Chondrocyte (in vitro differentiated cells): ENCODE measurements around the gene ZSCAN31. TPM values are rescaled to one million over a fixed set of nuclear protein-coding genes. Genes with fewer than 3 reads are reported as not detected.

Experiments
- DNase-seq: peaks from one replicate; pipeline ENCODE4 v3.0.0; 2021; ENCODE audit warnings: mixed read lengths, low spot score
- H3K27ac Mint-ChIP-seq: one replicate; pipeline ENCODE4 v1.8.0; 2021; ENCODE audit warnings: mild to moderate bottlenecking, moderate library complexity, mixed read lengths; ENCODE audit not compliant: unreplicated experiment
- H3K27me3 Mint-ChIP-seq: 2 replicates; pipeline ENCODE4 v1.8.0; 2021; ENCODE audit warnings: low read depth, mixed read lengths
- H3K36me3 Mint-ChIP-seq: 2 replicates; pipeline ENCODE4 v1.8.0; 2021; ENCODE audit warnings: low read depth, mixed read lengths
- H3K4me1 Mint-ChIP-seq: 2 replicates; pipeline ENCODE4 v1.8.0; 2021; ENCODE audit warnings: low read depth, mild to moderate bottlenecking, mixed read lengths
- H3K4me3 Mint-ChIP-seq: one replicate; pipeline ENCODE4 v1.8.0; 2021; ENCODE audit warnings: mild to moderate bottlenecking, moderate library complexity, mixed read lengths; ENCODE audit not compliant: unreplicated experiment
- H3K9me3 Mint-ChIP-seq: 2 replicates; pipeline ENCODE4 v1.8.0; 2021; ENCODE audit warnings: low read depth, mixed read lengths
- total RNA-seq: library from RNA; stranded (reverse); gene quantifications from 3 replicates; pipeline ENCODE4 v1.2.1, GENCODE V29; 2021
- TF ChIP-seq, protein P1 (sequence below): fragments of 200-600 bp; sonication (generic); IDR thresholded peaks from 2 replicates; pipeline ENCODE4 v1.5.0; 2021; ENCODE audit warnings: antibody characterized with exemption, mild to moderate bottlenecking, moderate library complexity

The ZSCAN31 gene
- total RNA-seq, 1 donor from 2014 or later = 2.6 TPM

DNA sequence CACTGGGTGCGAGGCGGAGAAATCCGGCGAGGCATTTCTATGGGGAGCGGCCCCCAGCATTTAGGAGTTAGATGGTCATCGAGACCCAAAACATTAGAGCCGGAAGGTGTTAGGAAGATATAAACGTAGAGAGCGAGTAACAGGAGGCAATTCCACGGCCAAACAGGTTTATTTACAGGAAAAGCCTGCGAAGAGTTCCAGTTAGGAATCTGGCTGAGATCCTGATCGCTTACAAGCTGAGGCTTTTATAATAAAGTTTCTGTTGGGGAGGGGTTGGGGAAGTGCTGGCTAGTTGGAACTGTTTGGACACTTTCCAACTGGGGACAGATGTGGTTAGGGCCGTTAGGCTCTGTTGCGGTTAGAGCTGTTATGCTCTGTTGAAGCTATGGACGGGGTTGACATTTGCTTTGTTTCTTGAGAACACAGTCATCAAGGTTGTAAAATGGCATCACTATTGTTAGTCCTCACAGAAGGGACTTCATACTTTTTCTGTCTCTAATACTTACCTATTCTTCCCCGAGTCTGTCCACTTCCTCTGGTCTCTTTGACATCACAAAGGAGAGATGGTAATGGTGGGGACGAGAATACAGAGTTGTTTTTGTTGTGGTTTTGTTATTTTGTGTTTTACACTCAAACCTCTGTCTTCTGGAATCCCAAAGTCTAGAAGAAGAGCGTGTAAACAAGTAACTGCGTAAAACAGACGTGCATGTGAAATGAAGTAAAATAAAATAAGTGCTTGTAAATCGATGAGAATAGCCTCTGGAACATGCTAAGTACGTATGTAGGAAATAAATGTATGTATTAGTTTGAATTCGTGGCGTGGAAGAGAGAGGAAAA is 554 bp upstream of the ZSCAN31 start:
- Mint-ChIP-seq H3K4me1 (peaks cover 3% of the 10 kb centered on the region), H3K36me3 (no peaks in the 10 kb centered on the region), H3K27me3 (no peaks in the 10 kb centered on the region), H3K4me3 (no peak overlapping the region), H3K27ac (no peak overlapping the region), H3K9me3 (peaks cover 4% of the 10 kb centered on the region)
- TF ChIP-seq, protein P1, sequence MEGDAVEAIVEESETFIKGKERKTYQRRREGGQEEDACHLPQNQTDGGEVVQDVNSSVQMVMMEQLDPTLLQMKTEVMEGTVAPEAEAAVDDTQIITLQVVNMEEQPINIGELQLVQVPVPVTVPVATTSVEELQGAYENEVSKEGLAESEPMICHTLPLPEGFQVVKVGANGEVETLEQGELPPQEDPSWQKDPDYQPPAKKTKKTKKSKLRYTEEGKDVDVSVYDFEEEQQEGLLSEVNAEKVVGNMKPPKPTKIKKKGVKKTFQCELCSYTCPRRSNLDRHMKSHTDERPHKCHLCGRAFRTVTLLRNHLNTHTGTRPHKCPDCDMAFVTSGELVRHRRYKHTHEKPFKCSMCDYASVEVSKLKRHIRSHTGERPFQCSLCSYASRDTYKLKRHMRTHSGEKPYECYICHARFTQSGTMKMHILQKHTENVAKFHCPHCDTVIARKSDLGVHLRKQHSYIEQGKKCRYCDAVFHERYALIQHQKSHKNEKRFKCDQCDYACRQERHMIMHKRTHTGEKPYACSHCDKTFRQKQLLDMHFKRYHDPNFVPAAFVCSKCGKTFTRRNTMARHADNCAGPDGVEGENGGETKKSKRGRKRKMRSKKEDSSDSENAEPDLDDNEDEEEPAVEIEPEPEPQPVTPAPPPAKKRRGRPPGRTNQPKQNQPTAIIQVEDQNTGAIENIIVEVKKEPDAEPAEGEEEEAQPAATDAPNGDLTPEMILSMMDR = no peak
- DNase-seq = no peak

DNA sequence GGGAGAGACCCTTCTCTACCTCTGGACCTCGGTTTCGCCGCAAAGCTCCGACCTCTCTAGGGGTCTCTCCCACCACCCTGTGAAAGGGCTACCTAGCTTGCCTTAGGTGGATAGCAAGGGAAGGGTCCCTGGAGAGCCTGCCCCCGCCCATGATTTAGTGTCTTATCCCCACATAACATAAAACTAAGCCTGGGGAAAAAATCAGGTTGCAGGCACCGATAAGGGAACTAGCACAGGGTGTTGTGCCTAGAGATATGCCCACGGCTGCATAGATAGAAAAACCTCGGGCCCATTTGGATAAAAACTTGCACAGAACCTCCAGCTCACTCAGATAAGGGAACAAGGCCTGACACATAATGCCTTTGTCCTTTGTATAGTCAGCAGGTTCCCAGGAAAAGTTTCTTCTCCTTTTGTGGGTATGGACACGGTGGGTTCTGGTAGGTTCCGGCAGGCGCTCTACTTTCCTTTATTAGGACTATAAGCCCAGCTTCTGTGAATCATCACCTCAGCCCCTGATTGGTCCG is 846 bp downstream of the ZSCAN31 start:
- Mint-ChIP-seq H3K36me3 (no peaks in the 10 kb centered on the region), H3K4me3 (no peak overlapping the region), H3K4me1 (peaks cover 3% of the 10 kb centered on the region), H3K27ac (no peak overlapping the region), H3K27me3 (no peaks in the 10 kb centered on the region), H3K9me3 (peaks cover under 1% of the 10 kb centered on the region)
- TF ChIP-seq, protein P1 = no peak
- no peak for DNase-seq

DNA sequence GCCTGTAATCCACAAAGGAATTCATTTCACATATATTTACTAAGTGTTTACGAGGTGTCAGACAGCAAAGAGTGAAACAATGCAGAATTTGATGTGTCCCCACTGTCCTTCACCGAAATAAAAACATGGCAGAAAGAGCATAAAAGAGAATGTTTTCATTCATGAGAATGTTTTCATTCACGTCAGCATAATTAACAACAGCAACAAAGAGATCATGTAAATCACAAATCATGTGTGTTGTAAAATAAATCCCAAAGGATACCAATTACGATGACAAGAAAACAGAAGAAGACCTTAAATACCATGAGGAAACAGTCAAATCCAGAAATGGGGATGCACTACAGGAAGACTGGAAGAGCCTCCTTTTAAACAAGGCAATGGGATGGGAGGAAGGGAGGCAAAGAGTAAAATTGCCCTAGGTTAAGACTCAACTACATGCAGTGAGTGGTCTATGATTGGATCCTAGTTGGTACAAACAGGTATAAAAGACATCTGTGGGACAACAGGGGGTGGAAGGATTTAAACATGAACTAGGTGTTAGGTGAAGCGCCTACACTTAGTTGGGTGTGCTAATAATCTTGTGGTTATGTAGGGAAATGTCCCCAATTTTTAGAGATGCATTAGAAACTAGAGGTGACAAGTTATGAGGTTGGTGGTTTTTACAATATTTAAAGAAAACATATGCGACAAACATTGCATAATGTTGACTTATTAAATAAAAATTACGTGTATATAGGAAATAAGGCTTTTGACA is 1.5 kb downstream of the ZSCAN31 start:
- Mint-ChIP-seq H3K9me3 (no peaks in the 10 kb centered on the region), H3K27me3 (no peaks in the 10 kb centered on the region), H3K27ac (no peak overlapping the region), H3K4me1 (peaks cover 3% of the 10 kb centered on the region), H3K36me3 (no peaks in the 10 kb centered on the region), H3K4me3 (no peak overlapping the region)
- TF ChIP-seq, protein P1 = no peak
- DNase-seq = no peak

DNA sequence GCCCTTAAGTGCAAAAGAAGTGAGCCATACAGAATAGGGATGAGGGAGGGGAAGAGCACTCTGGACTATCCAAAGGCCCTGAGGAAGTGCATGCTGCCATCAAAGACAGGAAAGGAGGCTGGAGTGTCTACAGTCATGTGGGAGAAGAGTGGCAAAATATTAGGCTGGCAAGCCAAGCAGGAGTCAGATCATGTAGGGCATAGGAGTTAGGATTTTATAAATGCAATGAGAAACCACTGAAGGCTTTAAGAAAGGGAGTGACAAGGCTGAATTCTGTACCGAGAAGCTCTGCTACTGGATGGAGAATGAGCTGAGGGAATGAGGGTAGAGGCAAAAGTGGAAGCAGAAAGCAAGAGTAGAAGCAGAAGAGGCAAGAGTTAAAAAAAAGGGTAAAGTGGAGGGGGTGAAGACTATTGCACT is 2.3 kb downstream of the ZSCAN31 start:
- TF ChIP-seq, protein P1 = no peak
- peaks cover 6% of the 10 kb centered on the region for H3K36me3 Mint-ChIP-seq

DNA sequence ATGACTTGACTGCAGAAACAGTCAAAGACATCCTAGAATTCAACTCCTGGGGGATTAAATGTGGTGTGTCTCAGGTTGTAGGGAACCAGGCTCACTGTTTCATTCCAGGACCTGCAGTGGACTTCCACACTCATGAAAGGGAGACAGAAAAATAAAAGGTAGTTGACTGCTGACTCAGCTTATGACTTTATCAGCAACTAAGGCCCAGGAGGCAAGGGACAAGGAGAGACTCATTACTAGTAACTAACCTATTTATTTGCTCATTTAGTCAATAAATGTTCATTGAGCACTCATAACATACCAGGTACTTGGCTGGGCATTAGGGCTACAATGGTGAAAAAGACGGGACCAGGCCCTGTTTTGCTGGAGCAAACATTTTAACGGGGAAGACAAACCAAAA is 2.9 kb downstream of the ZSCAN31 start:
- TF ChIP-seq, protein P1 = no peak
- Mint-ChIP-seq H3K9me3 (peaks cover 5% of the 10 kb centered on the region), H3K27me3 (no peaks in the 10 kb centered on the region), H3K4me3 (no peak overlapping the region), H3K4me1 (peaks cover 3% of the 10 kb centered on the region), H3K36me3 (peaks cover 6% of the 10 kb centered on the region), H3K27ac (no peak overlapping the region)
- DNase-seq = no peak

More for the DNA sequence above, 2.3 kb downstream of the ZSCAN31 start:
- H3K27ac Mint-ChIP-seq = no peak overlapping the region
- peaks cover 3% of the 10 kb centered on the region for H3K4me1 Mint-ChIP-seq
- no peaks in the 10 kb centered on the region for H3K27me3 Mint-ChIP-seq
- no peak overlapping the region for H3K4me3 Mint-ChIP-seq
- H3K9me3 Mint-ChIP-seq = peaks cover 3% of the 10 kb centered on the region
- DNase-seq = no peak
